ENCODE measurements around the gene C2orf92. TPM values are rescaled to one million over a fixed set of nuclear protein-coding genes. Genes with fewer than 3 reads are reported as not detected.
"Not testable (repeated sequence)": the region's sequence is repeated elsewhere in the genome, so short reads cannot be mapped to it uniquely, and the experiment has no call there.

The C2orf92 gene
- total RNA-seq, 1 experiment from 2014 or later: 5.3 TPM

GRCh38 chr2:97670471-97670870 is 958 bp downstream of the C2orf92 start:
- H3K4me3 Mint-ChIP-seq (ENCODE audit: unreplicated experiment): no peak overlapping the region
- DNase-seq (ENCODE audit: unreplicated experiment): no peak
- ChIA-PET POLR2A (interaction anchor here (0.6 to 1.4 kb wide), 2 partner anchors 24 to 1286 kb away, joined by 3 to 6 read pairs; partner anchors contain the start of gene COX5B), CTCF (interaction anchor here (0.6 to 1.0 kb wide), 4 partner anchors 25 to 152 kb away, joined by 3 read pairs; no protein-coding TSS in a partner anchor)
- no peak overlapping the region for H3K27ac Mint-ChIP-seq (ENCODE audit: low read depth, unreplicated experiment)
- H3K36me3 Mint-ChIP-seq (ENCODE audit: insufficient read depth, unreplicated experiment): no peaks in the 10 kb centered on the region
- no peaks in the 10 kb centered on the region for H3K9me3 Mint-ChIP-seq (ENCODE audit: unreplicated experiment)
- no peaks in the 10 kb centered on the region for H3K4me1 Mint-ChIP-seq (ENCODE audit: insufficient read depth, unreplicated experiment)
- BruUV-seq (replicated peaks): no TSS peak
- no peaks in the 10 kb centered on the region for H3K27me3 Mint-ChIP-seq (ENCODE audit: insufficient read depth, unreplicated experiment)
- intact Hi-C loops (cut with micrococcal nuclease): no loop called here
- TF ChIP-seq CTCF (IDR thresholded peaks at IDR 0.05; ENCODE audit: unreplicated experiment): no peak

GRCh38 chr2:97671526-97671925 is 2.0 kb downstream of the C2orf92 start:
- DNase-seq (ENCODE audit: unreplicated experiment): no peak
- Mint-ChIP-seq H3K9me3 (ENCODE audit: unreplicated experiment) (no peaks in the 10 kb centered on the region), H3K27ac (ENCODE audit: low read depth, unreplicated experiment) (no peak overlapping the region), H3K36me3 (ENCODE audit: insufficient read depth, unreplicated experiment) (no peaks in the 10 kb centered on the region), H3K27me3 (ENCODE audit: insufficient read depth, unreplicated experiment) (no peaks in the 10 kb centered on the region), H3K4me3 (ENCODE audit: unreplicated experiment) (no peak overlapping the region), H3K4me1 (ENCODE audit: insufficient read depth, unreplicated experiment) (no peaks in the 10 kb centered on the region)
- BruUV-seq (replicated peaks): no TSS peak
- CTCF ChIA-PET: no interaction called here
- intact Hi-C loops (cut with micrococcal nuclease): no loop called here
- no peak for TF ChIP-seq CTCF (IDR thresholded peaks at IDR 0.05; ENCODE audit: unreplicated experiment)
- POLR2A ChIA-PET: no interaction called here

- H3K27me3 Mint-ChIP-seq (ENCODE audit: insufficient read depth, unreplicated experiment); intact Hi-C loops (cut with micrococcal nuclease); H3K9me3 Mint-ChIP-seq (ENCODE audit: unreplicated experiment); POLR2A ChIA-PET; DNase-seq (ENCODE audit: unreplicated experiment); BruUV-seq (replicated peaks); H3K27ac Mint-ChIP-seq (ENCODE audit: low read depth, unreplicated experiment); H3K36me3 Mint-ChIP-seq (ENCODE audit: insufficient read depth, unreplicated experiment); H3K4me1 Mint-ChIP-seq (ENCODE audit: insufficient read depth, unreplicated experiment); H3K4me3 Mint-ChIP-seq (ENCODE audit: unreplicated experiment): not testable (repeated sequence)
- CTCF ChIA-PET: interaction anchor here (1.0 kb wide), 1 partner anchor 8 kb away, joined by 3 read pairs; the partner anchor contains the start of gene ACTR1B
These were observed 3.2 kb downstream of the C2orf92 start for GRCh38 chr2:97672606-97673140.

- Mint-ChIP-seq H3K4me1 (ENCODE audit: insufficient read depth, unreplicated experiment) (no peaks in the 10 kb centered on the region), H3K27me3 (ENCODE audit: insufficient read depth, unreplicated experiment) (no peaks in the 10 kb centered on the region), H3K4me3 (ENCODE audit: unreplicated experiment) (no peak overlapping the region), H3K27ac (ENCODE audit: low read depth, unreplicated experiment) (no peak overlapping the region), H3K9me3 (ENCODE audit: unreplicated experiment) (no peaks in the 10 kb centered on the region), H3K36me3 (ENCODE audit: insufficient read depth, unreplicated experiment) (no peaks in the 10 kb centered on the region)
- intact Hi-C loops (cut with micrococcal nuclease): no loop called here
- no peak for TF ChIP-seq CTCF (IDR thresholded peaks at IDR 0.05; ENCODE audit: unreplicated experiment)
- no peak for DNase-seq (ENCODE audit: unreplicated experiment)
- CTCF ChIA-PET: interaction anchor here (1.0 kb wide), 1 partner anchor 9 kb away, joined by 3 read pairs; the partner anchor contains the start of gene ACTR1B
- POLR2A ChIA-PET: no interaction called here
- BruUV-seq (replicated peaks): no TSS peak
These were observed 3.8 kb downstream of the C2orf92 start for GRCh38 chr2:97673182-97673914.

Measured in MCF 10A (cell line).